Stimulated activated CD4-positive, alpha-beta T cell treated with anti-CD3 and anti-CD28 coated beads, Interleukin-15, amount 100 ng/mL, for 24 hours (primary cell): ENCODE results near the gene POLR1E.

Source experiments
- DNase-seq: peaks from one replicate; pipeline ENCODE4 v3.0.0-alpha.2; 2020

Gene POLR1E

DNA sequence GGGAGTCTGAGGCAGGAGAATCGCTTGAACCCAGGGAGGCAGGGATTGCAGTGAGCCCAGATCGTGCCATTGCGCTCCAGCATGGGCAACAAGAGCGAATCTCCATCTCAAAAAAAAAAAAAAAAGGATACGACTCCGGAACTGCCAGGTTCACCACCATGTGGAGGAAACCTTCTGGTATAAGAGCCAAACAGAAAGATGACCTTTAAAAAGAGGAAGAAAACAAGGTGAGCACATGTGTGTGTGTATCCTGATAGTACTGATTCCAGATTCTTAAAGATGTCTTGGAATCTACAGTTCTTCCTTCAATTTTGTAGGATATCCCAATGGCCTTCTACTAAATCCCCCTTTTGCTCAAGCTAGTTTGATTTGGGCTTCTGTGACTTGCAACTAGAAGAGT is 56.7 kb downstream of the POLR1E start:
- no peak for DNase-seq

DNA sequence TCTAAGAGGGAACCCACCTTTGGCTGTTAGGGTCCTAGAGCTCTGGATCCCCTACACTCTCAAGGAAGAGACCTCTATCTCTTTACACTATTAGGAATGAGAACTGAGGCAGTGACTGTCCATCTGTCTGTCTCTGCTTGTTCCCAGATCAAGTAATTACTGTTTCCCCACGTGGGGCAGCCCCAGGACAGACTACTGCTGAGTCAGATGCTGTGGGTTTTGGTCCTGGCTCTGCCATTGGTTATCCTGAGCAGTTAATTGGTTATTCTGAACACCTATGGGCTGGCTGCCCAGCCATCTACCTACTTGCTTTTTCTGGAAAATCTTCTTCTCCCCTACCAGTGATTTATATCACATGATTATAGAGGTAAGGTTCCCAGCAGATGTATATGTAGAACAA is 57.1 kb downstream of the POLR1E start:
- no peak for DNase-seq

DNA sequence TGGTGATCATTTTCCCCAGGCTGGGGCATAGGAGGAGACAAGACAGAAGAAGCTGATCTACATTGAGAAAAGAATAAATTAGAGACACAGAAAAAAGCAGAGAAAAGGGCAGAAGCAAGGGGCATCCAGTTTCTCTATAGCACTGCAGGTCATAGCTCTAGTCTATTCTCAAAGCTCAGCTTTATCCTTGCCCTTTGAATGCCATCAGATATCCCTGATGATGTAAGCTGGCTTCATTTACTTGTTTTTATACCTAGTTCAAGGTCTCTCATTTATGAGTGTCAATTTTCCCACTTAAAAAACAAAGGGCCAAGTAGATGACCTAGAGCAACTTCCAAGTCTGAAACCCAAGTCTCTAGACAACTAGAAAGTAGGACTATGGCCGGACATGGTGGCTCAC is 57.7 kb downstream of the POLR1E start:
- DNase-seq, result no peak

DNA sequence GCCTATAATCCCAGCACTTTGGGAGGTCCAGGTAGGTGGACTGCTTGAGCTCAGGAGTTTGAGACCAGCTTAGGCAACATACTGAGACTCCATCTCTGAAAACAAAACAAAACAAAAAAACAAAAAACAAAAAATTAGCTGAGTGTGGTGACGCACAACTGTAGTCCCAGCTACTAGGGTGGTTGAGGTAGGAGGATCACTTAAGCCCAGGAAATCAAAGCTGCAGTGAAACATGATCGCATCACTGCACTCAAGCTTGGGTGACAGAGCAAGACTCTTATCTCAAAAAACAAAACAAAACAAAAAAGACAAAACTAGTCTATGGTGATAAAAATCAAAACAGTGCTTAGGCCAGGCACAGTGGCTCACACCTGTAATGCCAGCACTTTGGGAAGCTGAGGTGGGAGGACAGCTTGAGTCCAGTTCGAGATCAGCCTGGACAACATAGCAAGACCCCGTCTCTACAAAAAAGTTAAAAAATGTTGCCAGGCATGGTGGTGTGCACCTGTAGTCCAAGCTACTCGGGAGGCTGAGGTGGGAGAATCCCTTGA is 61.7 kb downstream of the POLR1E start:
- no peak for DNase-seq

DNA sequence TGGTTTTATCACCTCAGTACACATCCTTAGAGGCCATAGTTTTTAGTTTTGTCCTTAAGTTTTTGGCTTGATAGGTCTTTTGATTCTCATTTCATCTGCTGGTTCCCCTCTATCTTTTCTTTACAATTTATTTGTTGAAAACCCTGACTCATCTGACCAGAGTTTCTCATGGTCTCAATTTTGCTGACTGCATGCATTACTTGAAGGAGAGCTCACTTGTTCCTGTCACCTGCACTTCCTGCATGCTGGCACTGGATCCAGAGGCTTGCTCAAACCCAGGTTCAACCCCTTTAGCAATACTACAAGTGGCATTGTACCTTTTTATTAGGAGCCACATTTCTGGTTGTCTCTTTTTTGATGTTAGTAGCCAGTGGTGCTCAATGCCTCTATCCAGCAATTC is 63.8 kb downstream of the POLR1E start:
- DNase-seq, result no peak

DNA sequence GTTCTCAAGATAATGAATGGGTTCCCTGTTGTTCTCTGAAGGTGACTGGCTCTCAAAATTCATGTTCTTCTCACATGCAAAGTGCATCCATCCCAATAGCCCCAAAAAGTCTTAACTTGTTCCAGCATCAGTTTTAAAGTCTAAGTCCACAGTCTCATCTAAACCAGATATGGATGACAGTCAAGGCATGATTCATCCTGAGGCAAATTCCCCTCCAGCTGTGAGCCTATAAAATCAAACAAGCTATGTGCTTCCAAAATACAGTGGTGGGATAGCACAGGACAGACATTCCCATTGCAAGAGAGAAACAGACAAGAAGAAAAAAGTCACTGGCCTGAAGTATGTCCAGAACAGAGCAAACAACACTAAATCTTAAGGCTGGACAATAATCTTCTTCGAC is 65.0 kb downstream of the POLR1E start:
- no peak for DNase-seq

DNA sequence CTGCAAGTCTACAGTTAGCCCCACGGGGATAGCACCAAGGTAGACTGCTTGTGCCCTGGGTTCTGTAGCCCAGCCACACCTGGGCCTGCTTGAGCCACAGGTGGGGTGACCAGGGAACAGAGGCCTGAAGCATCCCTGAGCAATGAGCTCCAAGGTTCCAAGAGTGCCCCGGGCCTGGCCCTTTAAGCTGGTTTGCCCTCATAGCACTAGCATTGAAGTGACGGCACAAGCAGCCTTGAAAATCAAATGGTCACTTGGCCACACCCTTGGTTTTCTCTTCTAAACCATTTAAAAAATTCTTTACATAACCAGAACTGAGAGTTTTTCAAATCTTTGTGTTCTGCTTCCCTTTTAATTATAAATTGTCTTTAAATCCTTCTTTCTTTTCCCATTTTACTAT is 65.7 kb downstream of the POLR1E start:
- DNase-seq, result no peak

DNA sequence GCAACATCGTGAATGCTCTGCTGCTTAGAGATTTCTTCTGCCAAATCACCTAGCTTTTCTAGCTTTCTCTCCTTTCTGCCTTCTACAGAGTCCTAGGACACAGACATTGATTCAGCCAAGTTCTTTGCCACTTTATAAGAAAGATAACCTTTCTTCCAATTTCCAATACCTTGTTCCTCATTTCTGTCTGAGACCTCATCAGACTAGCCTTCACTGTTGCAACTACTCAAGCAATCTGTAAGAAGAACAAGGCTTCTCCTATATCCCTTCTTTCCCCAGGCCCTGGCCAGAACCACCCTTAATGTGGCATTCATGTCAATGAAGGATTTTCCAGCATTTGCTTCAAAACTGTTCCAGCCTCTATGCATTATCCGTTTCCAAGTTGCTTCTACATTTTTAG is 66.1 kb downstream of the POLR1E start:
- DNase-seq, result no peak
